ENCODE results near the gene RNF214.

RNF214 gene

GRCh38 chr11:117333917-117334316, 101.4 kb downstream of the RNF214 start:
- ATAC-seq (ENCODE audit: insufficient read depth, low read depth) (no peak), DNase-seq (no peak)
- Histone ChIP-seq H3K4me1 (ENCODE audit: insufficient read depth, low read length) (peaks cover 7% of the 10 kb centered on the region), H3K4me2 (ENCODE audit: insufficient read depth, low read length) (no peak overlapping the region), H3K79me2 (ENCODE audit: insufficient read depth, low read length) (no peaks in the 10 kb centered on the region), H3K36me3 (ENCODE audit: insufficient read depth, low read length) (no peaks in the 10 kb centered on the region), H3K4me3 (ENCODE audit: low read depth in 1 of 2, low read length in 2 of 2) (no peak overlapping the region), H3K9me3 (ENCODE audit: insufficient read depth, low read length, severe bottlenecking) (no peaks in the 10 kb centered on the region), H3K27ac (ENCODE audit: low read length) (no peak overlapping the region), H3K27me3 (ENCODE audit: insufficient read depth, low read length, poor library complexity) (no peaks in the 10 kb centered on the region), H3K9ac (ENCODE audit: low read depth, low read length) (no peak overlapping the region), H4K20me1 (ENCODE audit: insufficient read depth, low read length) (no peaks in the 10 kb centered on the region), H2AFZ (ENCODE audit: low read depth, low read length) (no peak overlapping the region)
- no peak for TF ChIP-seq EZH2 (IDR thresholded peaks at IDR 0.05; ENCODE audit: borderline replicate concordance, low read depth, low read length, severe bottlenecking)
- no peak for TF ChIP-seq CTCF (IDR thresholded peaks at IDR 0.05; ENCODE audit: borderline replicate concordance, extremely low read depth, low read length, poor library complexity, severe bottlenecking)

DNA sequence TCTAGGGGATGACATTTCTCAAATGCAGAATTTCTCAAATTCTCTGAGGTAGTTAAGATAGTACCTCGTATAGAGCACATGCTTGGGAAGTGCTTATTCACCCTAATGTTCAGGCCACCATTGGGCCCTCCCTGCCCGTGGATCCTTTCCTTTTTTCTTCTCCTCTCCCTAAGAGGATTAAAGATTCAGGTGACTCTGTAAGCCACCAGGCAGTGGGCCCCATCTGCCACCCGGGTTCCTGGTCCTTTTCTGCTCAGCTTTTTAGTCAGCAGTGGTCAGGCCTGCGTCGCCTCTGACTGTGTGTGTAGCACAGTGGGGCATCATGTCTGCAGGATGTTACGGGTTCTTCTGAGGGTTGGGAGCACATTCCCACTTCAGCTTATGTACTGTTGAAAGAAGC, 102.4 kb downstream of the RNF214 start:
- Histone ChIP-seq H3K4me2 (ENCODE audit: insufficient read depth, low read length) (no peak overlapping the region), H3K9me3 (ENCODE audit: insufficient read depth, low read length, severe bottlenecking) (no peaks in the 10 kb centered on the region), H3K27ac (ENCODE audit: low read length) (no peak overlapping the region), H3K36me3 (ENCODE audit: insufficient read depth, low read length) (no peaks in the 10 kb centered on the region), H3K79me2 (ENCODE audit: insufficient read depth, low read length) (no peaks in the 10 kb centered on the region), H2AFZ (ENCODE audit: low read depth, low read length) (no peak overlapping the region), H3K4me1 (ENCODE audit: insufficient read depth, low read length) (no peaks in the 10 kb centered on the region), H3K9ac (ENCODE audit: low read depth, low read length) (no peak overlapping the region), H3K4me3 (ENCODE audit: low read depth in 1 of 2, low read length in 2 of 2) (no peak overlapping the region), H4K20me1 (ENCODE audit: insufficient read depth, low read length) (no peaks in the 10 kb centered on the region), H3K27me3 (ENCODE audit: insufficient read depth, low read length, poor library complexity) (no peaks in the 10 kb centered on the region)
- TF ChIP-seq EZH2 (IDR thresholded peaks at IDR 0.05; ENCODE audit: borderline replicate concordance, low read depth, low read length, severe bottlenecking) (no peak), CTCF (IDR thresholded peaks at IDR 0.05; ENCODE audit: borderline replicate concordance, extremely low read depth, low read length, poor library complexity, severe bottlenecking) (no peak)
- no peak for DNase-seq
- ATAC-seq (ENCODE audit: insufficient read depth, low read depth), result no peak

GRCh38 chr11:117335399-117335798, 102.9 kb downstream of the RNF214 start:
- Histone ChIP-seq H3K4me2 (ENCODE audit: insufficient read depth, low read length) (no peak overlapping the region), H2AFZ (ENCODE audit: low read depth, low read length) (no peak overlapping the region), H4K20me1 (ENCODE audit: insufficient read depth, low read length) (no peaks in the 10 kb centered on the region), H3K36me3 (ENCODE audit: insufficient read depth, low read length) (no peaks in the 10 kb centered on the region), H3K27ac (ENCODE audit: low read length) (no peak overlapping the region), H3K4me3 (ENCODE audit: low read depth in 1 of 2, low read length in 2 of 2) (no peak overlapping the region), H3K4me1 (ENCODE audit: insufficient read depth, low read length) (no peaks in the 10 kb centered on the region), H3K27me3 (ENCODE audit: insufficient read depth, low read length, poor library complexity) (no peaks in the 10 kb centered on the region), H3K9ac (ENCODE audit: low read depth, low read length) (no peak overlapping the region), H3K79me2 (ENCODE audit: insufficient read depth, low read length) (no peaks in the 10 kb centered on the region), H3K9me3 (ENCODE audit: insufficient read depth, low read length, severe bottlenecking) (no peaks in the 10 kb centered on the region)
- DNase-seq, result no peak
- TF ChIP-seq EZH2 (IDR thresholded peaks at IDR 0.05; ENCODE audit: borderline replicate concordance, low read depth, low read length, severe bottlenecking) (no peak), CTCF (IDR thresholded peaks at IDR 0.05; ENCODE audit: borderline replicate concordance, extremely low read depth, low read length, poor library complexity, severe bottlenecking) (no peak)
- no peak for ATAC-seq (ENCODE audit: insufficient read depth, low read depth)
